Sigmoid colon (tissue), 4 donors: Measurements from ENCODE around the gene GRIN2A.

Experiments
- CTCF ChIP-seq, 4 experiments: fragments of 450-650 bp in 3 of 4; fragments of 200-600 bp in 1 of 4; IDR thresholded peaks; one replicate each; pipeline ENCODE4 v1.5.1; 2016 to 2019; ENCODE audit warnings: antibody characterized with exemption in 4 of 4, mild to moderate bottlenecking in 3 of 4, moderate library complexity in 2 of 4
- EP300 ChIP-seq, 4 donors: sonication (generic); formaldehyde crosslinking; IDR thresholded peaks; one replicate each; pipeline ENCODE4 v1.6.1; 2017; ENCODE audit warnings: antibody characterized with exemption in 4 of 4
- POLR2A ChIP-seq, 2 donors: fragments of 450-650 bp; IDR thresholded peaks; one replicate each; pipeline ENCODE4 v1.6.1; 2016; ENCODE audit warnings: antibody characterized with exemption in 2 of 2, mild to moderate bottlenecking in 2 of 2, moderate library complexity in 2 of 2
- POLR2AphosphoS5 ChIP-seq, 4 donors: sonication (generic); formaldehyde crosslinking; IDR thresholded peaks; one replicate each; pipeline ENCODE4 v1.6.1; 2017; ENCODE audit warnings: antibody characterized with exemption in 4 of 4

- TF ChIP-seq EP300 (IDR thresholded peaks at IDR 0.05) (no peak), CTCF (IDR thresholded peaks at IDR 0.05) (no peak), POLR2A (IDR thresholded peaks at IDR 0.05) (no peak), POLR2AphosphoS5 (IDR thresholded peaks at IDR 0.05) (no peak)
Observed at GRCh38 chr16:9932919-9933653, 249.1 kb downstream of the GRIN2A start.
